HG03432 (cell line): ENCODE results near the gene SLC46A3.
A peak's percentile ranks its signal among the peaks of the same experiment; 100 is the strongest.
"Not testable (repeated sequence)": the region's sequence is repeated elsewhere in the genome, so short reads cannot be mapped to it uniquely, and the experiment has no call there.

Experiments
- ATAC-seq: cut with Tn5 transposase; IDR thresholded peaks from one replicate; pipeline ENCODE4 v1.9.1; 2021; ENCODE audit warnings: mild to moderate bottlenecking, moderate library complexity; ENCODE audit not compliant: unreplicated experiment

The SLC46A3 gene

DNA sequence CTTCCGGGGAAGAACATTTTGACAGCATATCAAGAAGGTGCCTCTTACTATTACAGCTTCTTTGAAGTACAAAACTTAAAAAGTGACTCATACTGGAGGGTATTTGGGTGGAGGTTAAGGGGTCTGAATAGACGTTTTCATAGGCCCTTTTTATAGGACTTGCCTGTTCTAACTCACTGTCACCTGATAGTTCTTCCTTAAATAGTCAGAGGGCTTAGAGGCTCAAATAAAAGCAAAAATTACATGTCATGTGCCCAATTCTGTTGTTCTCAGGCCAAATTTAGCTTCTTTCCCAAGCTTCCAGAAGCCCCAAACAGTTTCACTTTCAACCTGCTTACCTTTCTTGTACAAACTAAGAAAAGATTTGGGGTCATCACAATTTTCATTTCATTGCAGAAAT, 16.1 kb upstream of the SLC46A3 start:
- ATAC-seq = no peak

DNA sequence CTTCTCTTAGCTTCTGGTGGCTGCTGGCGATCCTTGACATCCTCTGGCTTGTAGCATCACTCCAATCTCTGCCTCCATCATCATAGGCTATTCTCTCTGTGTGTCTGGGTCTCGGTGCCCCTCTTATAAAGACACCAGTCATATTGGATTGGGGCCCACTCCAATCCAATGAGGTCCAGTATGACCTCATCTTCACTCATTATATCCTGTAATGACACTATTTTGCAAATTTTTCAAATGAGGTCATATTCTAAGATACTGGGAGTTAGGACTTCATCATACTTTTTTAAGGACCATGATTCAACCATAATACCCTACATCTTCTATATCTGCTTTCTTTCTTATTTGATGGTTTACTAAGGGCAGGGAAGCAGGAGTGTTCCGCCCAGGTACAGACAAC, 12.0 kb upstream of the SLC46A3 start:
- no peak for ATAC-seq

DNA sequence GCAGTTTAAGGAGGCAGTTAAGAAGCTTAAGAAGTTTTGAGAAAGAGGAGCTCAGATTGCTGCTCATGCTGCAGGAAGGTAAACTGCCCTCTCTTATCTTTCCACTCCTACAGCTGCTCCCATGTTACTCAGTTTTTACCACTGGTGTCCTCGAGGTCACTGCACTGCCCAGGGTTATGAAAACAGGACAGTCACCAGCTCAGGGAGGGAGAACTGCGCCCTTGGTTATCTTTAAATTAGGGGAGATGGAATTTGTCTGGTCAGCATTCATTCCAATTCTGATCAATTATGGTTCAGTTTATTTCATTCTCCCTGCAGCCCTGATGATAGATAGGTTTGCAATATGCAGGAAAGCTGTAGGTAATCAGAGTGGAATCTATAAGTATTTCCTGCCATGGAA, 10.8 kb upstream of the SLC46A3 start:
- ATAC-seq = no peak

DNA sequence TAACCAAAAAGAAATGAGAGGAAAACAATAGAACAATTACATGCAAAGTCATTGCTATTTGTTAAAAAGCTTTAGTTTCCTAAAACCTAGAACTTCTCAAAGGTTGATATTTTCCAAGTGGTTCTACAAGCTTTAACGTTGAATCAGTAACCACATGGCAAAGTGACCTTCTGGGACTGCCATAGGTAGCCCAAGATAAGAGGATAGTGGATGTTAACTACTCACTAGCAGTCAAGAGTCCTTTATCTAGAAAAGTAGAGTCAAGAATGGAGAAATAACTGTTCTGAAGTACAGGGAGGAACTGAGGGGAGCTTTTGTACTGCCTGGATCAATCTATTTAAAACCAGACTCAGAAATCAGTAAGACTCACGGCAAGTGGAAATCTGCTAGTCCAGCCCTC, 9.9 kb upstream of the SLC46A3 start:
- ATAC-seq = no peak

DNA sequence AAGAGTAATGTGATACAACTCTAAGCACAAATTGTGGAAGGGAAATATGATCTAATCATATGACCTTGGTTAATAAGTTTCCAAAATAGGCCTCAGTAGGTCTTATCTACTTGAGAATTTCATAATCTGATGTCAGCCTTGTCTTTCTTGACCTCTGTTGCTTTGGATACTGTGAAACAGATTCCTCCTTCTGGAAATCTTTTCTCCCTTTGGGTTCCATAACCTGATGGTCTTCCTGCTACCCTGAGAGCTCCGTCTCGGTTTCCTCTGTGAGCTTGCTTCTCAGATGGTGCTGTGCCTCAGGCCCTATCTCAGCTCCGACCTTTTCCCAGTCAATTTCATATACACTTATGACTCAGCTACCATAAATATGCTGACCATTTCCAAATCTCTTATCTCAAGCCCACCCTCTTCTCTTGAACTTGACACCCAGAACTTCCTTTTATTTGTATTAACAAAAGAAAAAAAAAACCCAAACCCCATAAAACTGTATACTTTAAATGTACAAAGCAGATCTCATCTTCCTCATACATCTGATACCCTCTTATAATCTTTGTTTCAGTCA, 6.4 kb upstream of the SLC46A3 start:
- no peak for ATAC-seq

DNA sequence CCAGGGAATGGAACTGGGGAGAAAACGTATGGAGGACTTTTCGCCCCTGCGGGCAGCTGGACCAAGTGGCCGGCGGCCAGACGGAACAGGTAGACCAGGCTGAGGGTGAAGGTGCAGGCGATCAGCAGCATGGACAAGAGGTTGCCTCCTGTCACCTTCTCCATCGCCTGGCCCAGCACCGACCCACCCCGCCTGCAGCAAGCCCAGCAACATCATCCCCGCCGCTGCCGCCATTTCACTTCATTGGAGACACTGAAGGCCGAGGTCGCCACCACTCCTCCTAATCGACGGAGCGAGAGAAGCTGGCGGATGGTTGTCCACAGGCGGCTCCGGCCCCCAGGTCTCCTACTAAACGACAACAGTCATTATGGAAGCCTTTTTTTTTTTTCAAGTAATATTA, 5.0 kb upstream of the SLC46A3 start:
- ATAC-seq = no peak

DNA sequence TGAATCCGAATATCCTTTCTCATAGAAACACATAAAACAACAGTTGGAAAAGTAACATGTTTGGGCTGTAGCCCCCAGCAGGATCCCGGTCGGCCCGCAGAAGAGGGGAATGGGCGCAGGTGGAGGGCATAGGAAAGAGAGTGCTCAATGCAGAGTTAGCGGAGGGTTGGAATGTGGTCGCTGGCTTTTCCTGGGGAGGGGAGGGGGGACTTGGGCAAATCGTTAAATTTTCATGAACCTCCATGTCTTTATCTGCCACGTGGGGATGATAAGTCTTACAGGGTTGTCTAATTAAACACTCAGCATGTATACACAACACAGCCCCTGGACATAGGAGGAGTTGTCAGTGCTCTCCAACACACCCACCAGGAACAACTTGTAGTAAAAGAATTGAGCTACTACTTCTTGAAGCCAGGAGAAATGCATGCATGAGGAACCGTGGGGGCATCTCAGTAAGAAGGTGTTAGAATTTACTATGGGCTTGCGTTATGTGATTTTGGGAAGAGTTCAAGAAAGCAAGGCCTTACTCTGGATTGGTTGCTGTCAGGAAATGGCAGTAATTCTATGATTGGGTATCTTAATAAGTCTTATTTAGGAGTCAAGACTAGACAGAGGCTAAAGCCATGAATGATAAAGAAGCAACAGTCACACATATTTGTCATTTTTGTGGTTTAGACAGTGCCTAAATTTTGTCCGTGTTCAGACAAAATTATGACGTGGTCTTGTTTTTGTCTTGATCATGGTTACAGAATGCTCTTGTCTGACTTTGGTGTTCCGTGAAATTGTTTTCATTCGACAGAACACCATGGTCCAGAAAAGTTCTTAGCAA, 671 bp upstream of the SLC46A3 start:
- ATAC-seq = no peak

DNA sequence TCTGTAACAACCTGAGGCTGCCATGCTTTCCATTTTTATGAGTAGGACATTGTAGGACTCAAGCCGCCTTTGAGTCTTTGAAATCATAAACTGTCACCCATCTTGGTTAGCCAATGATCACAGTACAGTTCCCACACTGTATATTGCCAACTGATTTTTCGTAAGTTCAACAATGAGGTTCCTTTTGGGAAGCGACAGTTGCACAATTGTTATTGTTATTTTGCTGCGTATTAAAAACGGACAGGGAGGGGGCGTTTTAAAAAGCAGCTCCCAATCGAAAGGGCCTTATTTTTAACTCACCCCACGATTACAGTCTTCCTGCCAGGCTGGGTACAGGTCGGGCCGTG, 601 bp downstream of the SLC46A3 start:
- no peak for ATAC-seq

DNA sequence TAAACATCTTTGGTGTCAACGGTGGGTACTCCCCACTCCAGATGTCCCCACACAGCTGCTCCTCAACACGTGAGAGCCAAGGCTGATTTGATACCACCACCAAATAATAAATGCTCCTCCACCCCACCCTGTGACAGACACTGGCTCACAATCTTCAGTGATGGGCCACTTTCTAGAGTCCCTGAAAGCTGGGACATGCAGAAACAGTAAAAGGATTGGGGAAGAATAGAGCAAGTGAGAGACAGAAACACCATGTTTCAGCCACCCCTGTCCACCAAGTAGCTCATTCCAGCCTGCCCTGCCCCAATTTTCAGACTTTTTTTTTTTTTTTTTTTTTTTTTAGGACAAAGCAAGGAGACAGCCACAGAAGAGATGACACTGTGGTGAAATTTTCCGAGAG, 1.6 kb downstream of the SLC46A3 start:
- ATAC-seq = no peak

DNA sequence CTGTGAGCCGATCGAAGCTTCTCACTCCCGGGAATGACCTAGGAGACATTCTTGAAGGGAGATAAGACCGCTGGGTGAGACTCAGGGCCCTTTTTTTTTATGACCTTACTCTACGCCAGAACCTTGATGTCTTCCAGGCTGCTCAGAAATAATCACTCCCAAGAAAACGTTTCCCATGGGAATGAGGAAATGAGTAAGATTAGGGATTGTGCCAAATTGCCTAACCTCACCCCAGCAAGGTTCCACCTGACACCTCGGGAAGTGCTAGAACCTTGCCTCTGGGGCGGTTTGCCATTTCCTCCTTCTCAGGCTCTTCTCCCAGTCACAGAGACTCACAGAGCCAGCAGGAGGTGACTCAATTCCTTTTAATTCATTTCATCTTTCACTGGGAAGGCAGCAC, 2.3 kb downstream of the SLC46A3 start:
- no peak for ATAC-seq

DNA sequence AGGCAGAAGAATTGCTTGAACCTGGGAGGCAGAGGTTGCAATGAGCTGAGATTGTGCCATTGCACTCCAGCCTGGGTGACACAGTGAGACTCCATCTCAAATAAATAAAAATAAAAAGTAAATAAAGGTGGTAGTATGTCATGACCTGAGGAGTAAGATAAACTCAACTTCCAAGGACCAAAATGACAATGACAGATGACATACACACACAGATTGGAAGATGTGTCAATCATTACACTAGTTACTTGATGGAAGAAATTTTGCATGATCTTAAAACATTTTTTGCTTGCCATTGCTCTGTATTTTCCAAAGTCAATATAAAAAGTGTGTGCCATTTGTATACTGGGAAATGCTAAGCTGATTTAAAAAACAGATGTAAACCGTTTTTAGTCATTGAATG, 4.1 kb downstream of the SLC46A3 start:
- no peak for ATAC-seq

DNA sequence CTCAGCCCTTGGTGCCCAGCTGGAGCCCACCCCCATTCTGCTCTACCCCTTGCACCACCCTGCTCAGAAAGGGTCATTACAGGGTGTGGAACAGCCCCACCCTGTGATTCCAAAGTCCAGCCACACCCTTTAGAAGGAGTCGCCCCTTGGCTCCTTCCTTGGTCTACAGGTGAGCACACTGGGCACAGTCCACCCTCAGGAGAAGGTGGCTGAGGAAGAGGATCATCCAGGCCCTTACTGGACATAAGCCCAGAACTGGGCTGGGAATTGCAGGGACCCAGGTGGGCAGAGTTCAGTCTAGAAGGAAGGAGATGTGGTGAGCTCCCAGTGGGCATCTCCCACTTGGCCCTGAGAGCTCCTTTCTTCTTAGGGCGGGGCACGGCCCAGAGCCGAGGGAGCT, 8.6 kb downstream of the SLC46A3 start:
- ATAC-seq = no peak

DNA sequence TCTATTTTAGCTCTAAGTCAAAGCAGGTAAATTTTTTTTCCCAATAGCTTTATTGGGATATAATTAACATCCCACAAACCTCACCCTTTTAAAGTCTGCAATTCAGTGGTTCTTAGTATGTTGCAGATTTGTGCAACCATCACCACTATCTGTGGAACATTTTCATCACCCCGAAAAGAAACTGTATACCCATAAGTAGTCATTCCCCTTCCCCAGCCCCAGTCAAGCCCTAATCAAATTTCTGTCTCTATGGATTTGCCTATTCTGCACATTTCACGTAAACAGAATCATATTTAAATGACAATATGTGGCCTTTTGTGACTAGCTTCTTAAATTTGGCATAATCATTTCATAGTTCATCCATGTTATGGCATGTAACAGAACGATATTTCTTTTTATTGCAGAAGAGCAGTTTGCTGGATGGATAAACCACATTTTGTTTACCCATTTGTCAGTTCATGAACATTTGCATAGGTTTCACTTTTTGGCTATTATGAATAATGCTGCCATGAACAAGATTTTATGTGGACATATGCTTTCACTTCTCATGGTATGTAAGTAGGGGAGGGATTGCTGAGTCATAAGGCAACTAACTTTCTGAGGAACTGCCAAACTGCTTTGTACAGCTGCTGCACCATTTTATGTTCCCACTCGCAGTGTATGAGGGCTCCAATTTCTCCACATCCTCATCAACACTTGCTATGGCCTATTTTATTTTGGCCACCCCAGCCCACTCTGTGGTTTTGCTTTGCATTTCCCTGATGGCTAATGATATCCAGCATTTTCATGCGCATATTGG, 10.9 kb downstream of the SLC46A3 start:
- ATAC-seq = peak; percentile 99

DNA sequence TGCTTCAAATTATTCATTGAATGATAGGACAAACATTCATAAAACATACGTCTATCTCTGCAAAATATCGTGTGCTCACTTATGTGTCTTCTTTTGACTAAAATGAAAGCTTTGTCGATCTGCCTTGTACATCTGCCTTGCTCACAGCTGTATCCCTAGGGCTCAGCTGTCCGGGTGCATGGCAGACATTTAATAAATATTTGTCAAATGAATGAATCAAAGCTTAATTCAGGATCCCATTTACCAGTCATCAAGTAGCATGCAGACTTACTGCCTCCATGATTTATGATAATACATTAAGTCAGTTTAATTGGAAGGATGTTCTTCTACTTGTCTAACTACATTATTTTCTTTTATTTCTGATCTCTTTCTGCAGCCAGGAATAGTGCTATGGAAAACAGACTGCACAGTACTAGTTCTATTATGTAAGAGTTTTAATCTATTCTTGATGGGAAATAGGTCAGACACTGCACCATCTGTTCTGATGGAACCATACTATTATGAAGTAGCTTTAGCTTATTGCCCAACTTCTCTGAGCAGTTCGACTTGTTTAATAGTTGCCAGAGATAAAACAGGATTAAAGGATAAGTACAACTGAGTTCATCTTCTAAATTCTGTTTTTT, 13.2 kb downstream of the SLC46A3 start:
- ATAC-seq = no peak

DNA sequence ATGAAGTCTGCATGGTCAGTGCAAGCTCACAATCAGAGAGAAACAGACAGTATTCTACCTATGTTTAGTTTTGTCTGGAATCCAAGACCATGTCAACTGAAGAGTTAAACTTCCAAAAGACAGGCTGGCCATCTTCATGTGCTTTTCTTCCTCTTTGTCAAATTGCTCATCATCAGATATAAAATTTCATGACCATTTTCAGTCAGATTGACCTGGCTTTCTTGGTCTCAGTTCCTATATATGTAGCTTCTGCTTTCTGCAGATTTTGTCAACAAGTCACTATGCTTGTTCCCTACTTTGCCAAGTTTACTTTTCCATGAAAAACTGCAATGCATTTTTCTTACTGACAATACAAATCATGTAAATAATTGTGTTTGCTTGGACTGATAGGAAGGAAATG, 13.9 kb downstream of the SLC46A3 start:
- no peak for ATAC-seq

DNA sequence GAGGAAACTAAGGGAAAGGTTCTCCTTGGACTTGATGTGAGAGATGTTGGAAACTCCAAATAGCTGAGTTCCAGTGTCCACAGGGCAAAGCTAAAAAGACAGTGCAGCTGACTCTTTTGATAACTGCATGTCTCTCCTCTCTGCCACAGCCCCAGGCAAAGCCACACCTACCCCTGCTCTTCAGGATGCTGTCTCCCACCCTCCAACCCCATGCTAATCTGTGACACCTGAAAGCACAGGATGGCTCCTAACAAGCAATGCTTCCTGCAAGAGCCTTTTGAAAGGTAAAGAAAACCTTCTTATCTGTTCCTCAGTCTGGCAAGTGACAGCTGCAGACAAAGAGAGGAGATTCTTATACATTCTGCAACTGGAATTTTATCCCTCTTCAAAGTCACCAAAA, 14.5 kb downstream of the SLC46A3 start:
- ATAC-seq = no peak

DNA sequence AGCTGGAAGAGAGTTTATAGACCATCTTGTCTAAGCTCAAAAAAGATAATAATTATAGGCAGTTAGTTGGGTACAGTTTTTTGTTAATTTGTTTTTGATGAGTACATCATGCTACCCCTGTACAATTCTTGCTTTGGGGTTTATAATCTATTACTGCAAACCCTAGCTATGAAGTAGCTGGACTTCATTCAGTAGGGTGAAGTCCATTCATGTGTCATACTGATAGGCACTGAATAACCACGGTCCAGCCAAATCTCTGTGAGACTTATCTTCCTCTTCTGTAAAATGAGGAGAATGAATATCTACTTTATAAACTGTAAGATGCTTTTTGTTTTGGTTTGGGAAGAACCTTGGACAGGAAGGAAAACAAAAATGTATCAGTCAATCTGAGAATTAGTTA, 19.5 kb downstream of the SLC46A3 start:
- ATAC-seq = no peak

DNA sequence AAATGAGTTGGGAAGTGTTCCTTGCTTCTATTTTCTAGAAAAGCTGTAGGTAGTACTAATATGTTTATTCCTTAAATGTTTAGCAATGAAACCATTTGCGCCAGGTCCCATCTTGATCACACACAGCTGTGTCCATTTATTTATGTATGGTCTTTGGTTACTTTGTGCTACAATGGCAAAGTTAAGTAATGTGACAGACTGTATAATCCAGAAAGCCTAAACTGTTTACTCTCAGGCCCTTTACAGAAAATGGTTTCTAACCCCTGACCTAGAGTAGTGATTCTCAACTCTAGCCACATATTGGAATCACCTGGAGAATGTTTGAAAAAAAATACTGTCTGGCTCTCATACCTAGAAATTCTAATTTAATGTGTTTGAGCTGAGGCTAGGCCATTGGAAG, 21.3 kb downstream of the SLC46A3 start:
- no peak for ATAC-seq

DNA sequence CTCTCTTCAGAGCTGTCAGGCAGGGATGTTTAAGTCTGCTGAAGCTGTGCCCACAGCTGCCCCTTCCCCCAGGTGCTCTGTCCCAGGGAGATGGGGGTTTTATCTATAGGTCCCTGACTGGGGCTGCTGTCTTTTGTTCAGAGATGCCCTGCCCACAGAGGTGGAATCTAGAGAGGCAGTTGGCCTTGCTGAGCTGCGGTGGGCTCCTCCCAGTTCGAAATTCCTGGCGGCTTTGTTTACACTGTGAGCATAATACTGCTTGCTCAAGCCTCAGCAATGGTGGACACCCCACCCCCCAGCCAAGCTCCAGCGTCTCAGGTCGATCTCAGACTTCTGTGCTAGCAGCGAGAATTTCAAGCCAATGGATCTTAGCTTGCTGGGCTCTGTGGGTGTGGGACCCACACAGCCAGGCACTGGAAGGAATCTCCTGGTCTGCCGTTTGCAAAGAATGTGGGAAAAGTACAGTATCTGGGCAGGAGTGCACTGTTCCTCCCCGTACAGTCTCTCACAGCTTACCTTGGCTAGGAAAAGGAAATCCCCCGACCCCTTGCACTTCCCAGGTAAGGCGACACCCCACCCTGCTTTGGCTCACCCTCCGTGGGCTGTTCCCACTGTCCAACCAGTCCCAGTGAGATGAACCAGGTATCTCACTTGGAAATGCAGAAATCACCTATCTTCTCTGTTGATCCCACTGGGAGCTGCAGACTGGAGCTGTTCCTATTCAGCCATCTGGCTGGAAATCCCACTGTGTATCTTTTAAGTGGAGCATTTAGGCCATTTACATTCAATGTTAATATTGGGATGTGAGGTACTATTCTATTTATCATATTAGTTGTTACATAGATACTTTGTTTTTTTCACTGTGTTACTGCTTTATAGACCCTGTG, 24.9 kb downstream of the SLC46A3 start:
- ATAC-seq = not testable (repeated sequence)

DNA sequence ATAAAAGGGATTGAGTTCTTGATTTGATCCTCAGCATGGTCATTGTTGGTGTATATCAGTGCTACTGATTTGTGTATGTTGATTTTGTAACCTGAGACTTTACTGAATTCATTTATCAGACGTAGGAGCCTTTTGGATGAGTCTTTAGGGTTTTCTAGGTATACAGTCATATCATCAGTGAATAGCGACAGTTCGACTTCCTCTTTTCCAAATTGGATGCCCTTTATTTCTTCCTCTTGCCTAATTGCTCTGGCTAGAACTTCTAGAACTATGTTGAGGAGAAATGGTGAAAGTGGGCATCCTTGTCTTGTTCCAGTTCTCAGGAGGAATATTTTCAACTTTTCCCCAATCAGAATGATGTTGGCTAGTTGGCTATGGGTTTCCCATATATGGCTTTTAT, 32.9 kb downstream of the SLC46A3 start:
- no peak for ATAC-seq

DNA sequence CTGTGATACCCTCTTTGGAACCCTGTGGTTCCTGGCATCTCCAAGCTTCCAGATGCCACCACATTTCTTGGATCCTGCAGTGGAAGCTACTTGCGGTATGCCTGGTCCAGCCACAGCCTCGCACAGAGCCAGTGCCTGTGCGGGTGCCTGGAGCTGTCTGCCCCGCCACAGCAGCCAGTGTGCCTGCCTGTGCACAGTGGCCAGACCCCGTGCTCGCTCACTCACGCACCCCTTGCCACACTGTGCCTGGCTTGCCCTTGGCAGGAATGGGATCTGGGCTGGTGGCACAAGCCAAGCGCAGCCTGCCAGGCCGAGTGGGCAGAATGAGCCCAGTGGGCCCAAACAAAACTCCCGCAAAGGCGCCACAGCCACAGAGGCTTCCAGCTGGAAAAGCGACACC, 33.7 kb downstream of the SLC46A3 start:
- no peak for ATAC-seq
